ENCODE results near the gene PATJ. TPM values are rescaled to one million over a fixed set of nuclear protein-coding genes. Genes with fewer than 3 reads are reported as not detected.
"Not testable (repeated sequence)": the region's sequence is repeated elsewhere in the genome, so short reads cannot be mapped to it uniquely, and the experiment has no call there.

Gene PATJ
- total RNA-seq, 1 experiment from 2014 or later, result 48.8 TPM

- TF ChIP-seq, protein P1, sequence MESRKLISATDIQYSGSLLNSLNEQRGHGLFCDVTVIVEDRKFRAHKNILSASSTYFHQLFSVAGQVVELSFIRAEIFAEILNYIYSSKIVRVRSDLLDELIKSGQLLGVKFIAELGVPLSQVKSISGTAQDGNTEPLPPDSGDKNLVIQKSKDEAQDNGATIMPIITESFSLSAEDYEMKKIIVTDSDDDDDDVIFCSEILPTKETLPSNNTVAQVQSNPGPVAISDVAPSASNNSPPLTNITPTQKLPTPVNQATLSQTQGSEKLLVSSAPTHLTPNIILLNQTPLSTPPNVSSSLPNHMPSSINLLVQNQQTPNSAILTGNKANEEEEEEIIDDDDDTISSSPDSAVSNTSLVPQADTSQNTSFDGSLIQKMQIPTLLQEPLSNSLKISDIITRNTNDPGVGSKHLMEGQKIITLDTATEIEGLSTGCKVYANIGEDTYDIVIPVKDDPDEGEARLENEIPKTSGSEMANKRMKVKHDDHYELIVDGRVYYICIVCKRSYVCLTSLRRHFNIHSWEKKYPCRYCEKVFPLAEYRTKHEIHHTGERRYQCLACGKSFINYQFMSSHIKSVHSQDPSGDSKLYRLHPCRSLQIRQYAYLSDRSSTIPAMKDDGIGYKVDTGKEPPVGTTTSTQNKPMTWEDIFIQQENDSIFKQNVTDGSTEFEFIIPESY (IDR thresholded peaks at IDR 0.05; ENCODE audit: extremely low read depth, insufficient replicate concordance, low read length), result no peak
- no peak for TF ChIP-seq ZNF274 (IDR thresholded peaks at IDR 0.05; ENCODE audit: low read depth, low read length)
Measured at GRCh38 chr1:61836649-61837048, 94.4 kb downstream of the PATJ start (continued).

GRCh38 chr1:61837607-61838006 lies 95.3 kb downstream of the PATJ start:
- H2AFZ ChIP-seq (ENCODE audit: low read depth, low read length, poor library complexity, severe bottlenecking); H3K79me2 ChIP-seq (ENCODE audit: insufficient read depth, low read length); H3K9me2 ChIP-seq (ENCODE audit: insufficient read depth); H3K9me3 ChIP-seq (ENCODE audit: control insufficient read depth in 1 of 2, insufficient read depth in 1 of 2, low read depth in 1 of 2, low read length in 2 of 2); H3K4me3 ChIP-seq (replicated peaks in 1 of 2; ENCODE audit: low read depth in 1 of 2, low read length in 2 of 2); POLR2A ChIA-PET; H4K20me1 ChIP-seq (ENCODE audit: insufficient read depth); BruUV-seq (replicated peaks); H3K27me3 ChIP-seq (ENCODE audit: insufficient read depth, low read length); H3K36me3 ChIP-seq (ENCODE audit: control insufficient read depth in 1 of 2, insufficient read depth in 2 of 2, low read length in 2 of 2); RAD21 ChIA-PET (ENCODE audit: low non-redundant PET in 1 of 2, low total read pairs in 2 of 2, uncharacterized antibody in 2 of 2, unreplicated experiment in 2 of 2); H3K9ac ChIP-seq (ENCODE audit: low read length); intact Hi-C loops (cut with micrococcal nuclease): not testable (repeated sequence)
- CTCF ChIA-PET, result interaction anchor here (1.7 kb wide), 1 partner anchor 26 kb away, joined by 3 read pairs; no protein-coding TSS in a partner anchor
- peak overlapping the region; percentile 2; the same call in 1 of the 2 replicates for H3K27ac ChIP-seq (ENCODE audit: low read depth, low read length)
- TF ChIP-seq FOSL1 (IDR thresholded peaks at IDR 0.05; ENCODE audit: low read depth), result peak; percentile 71
- TF ChIP-seq CEBPB (IDR thresholded peaks at IDR 0.05; ENCODE audit: low read depth), result peak; percentile 92
- peak; percentile 38; the same call in 1 of the 2 replicates for TF ChIP-seq SP1 (IDR thresholded peaks at IDR 0.05; ENCODE audit: low read depth)
- peak; percentile 68 for TF ChIP-seq JUND (IDR thresholded peaks at IDR 0.05)
- DNase-seq (ENCODE audit: low read depth, low spot score) (peak; percentile 47), ATAC-seq (peak; percentile 82)
- H3K4me1 ChIP-seq (ENCODE audit: control insufficient read depth in 1 of 2, insufficient read depth in 2 of 2, low read length in 2 of 2), result peaks cover 20 to 42% of the 10 kb centered on the region in 2 experiments
- H3K4me2 ChIP-seq (ENCODE audit: low read length), result peak overlapping the region; percentile 20
